IgD-negative memory B cell (primary cell): ENCODE data around the gene MAPKAP1. TPM values are rescaled to one million over a fixed set of nuclear protein-coding genes. Genes with fewer than 3 reads are reported as not detected.

Experiments
- H3K27ac Mint-ChIP-seq, 3 donors: one replicate each; pipeline ENCODE4 v1.8.0; 2020 to 2022; ENCODE audit warnings: mild to moderate bottlenecking in 3 of 3, mixed read lengths in 3 of 3, moderate library complexity in 1 of 3
- H3K27me3 Mint-ChIP-seq: one replicate; pipeline ENCODE4 v1.8.0; 2021; ENCODE audit warnings: mixed read lengths
- H3K36me3 Mint-ChIP-seq: one replicate; pipeline ENCODE4 v1.8.0; 2020; ENCODE audit warnings: mild to moderate bottlenecking, mixed read lengths
- H3K4me1 Mint-ChIP-seq, 3 donors: one replicate each; pipeline ENCODE4 v1.8.0; 2020 to 2022; ENCODE audit warnings: mixed read lengths in 3 of 3, mild to moderate bottlenecking in 1 of 3
- H3K4me3 Mint-ChIP-seq, 4 donors: one replicate each; pipeline ENCODE4 v1.8.0; 2020 to 2022; ENCODE audit warnings: mild to moderate bottlenecking in 4 of 4, mixed read lengths in 4 of 4, moderate library complexity in 3 of 4
- H3K9me3 Mint-ChIP-seq, 3 donors: one replicate each; pipeline ENCODE4 v1.8.0; 2020 to 2021; ENCODE audit warnings: mixed read lengths in 3 of 3, mild to moderate bottlenecking in 1 of 3
- polyA plus RNA-seq: library from polyadenylated mRNA; unstranded; fragments of 300-500 nt; fragmentation: Illumina TruSeq; gene quantifications from one replicate; pipeline ENCODE4 v1.2.3, GENCODE V29; 2021

Gene MAPKAP1
- polyA plus RNA-seq, 1 donor from 2014 or later, result 74.7 TPM

DNA sequence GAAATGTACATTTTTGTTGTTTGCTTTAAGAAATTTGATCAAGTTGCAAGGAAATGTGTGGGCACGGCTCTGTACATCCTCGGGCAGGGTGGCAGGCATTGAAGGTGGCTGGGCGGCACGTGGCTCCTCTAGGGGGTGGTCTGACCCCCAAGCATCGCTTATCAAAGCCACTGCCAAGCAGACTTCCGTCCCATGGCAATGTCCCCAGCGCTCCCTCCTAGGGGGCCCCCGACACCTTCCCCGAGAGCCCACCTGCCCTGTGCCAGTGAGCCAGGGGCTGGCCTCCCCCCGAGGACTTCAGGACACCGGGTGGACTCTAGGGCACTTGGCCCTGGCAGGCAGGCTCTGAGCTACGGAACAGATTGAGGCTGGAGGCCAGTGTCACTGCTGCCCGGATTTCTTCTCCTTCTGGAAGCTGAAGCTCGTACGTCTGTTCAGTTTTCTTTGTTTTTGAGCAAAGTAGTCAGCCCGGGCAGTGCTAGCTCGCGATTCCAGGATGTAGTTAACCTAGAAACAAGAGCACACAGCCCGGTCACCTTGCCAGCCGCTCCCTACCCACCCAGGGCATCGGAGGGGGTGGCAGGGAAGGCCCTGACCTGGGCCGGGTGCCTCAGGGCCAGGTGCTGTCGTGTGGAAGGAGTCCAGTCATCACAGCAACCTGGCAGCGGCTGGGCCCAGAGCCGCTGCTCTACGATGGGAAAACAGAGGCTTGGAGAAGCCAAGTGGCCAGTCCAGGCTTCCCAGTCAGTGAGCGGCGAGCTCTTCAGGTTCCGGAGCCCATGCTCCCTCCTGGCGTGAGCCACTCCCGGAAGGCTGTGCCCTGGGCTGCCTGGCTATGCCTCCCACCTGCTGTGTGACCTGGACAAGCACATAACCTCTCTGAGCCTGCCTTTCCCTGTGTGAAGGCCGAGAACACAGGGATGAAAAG lies 268.2 kb downstream of the MAPKAP1 start:
- Mint-ChIP-seq H3K4me1 (peaks cover 0 to 2% (median 1%) of the 10 kb centered on the region in 3 donors), H3K4me3 (no peak overlapping the region), H3K27ac (peak overlapping the region in 1 of 3 donors; percentile 84), H3K27me3 (no peaks in the 10 kb centered on the region), H3K9me3 (no peaks in the 10 kb centered on the region), H3K36me3 (peaks cover 4% of the 10 kb centered on the region)

DNA sequence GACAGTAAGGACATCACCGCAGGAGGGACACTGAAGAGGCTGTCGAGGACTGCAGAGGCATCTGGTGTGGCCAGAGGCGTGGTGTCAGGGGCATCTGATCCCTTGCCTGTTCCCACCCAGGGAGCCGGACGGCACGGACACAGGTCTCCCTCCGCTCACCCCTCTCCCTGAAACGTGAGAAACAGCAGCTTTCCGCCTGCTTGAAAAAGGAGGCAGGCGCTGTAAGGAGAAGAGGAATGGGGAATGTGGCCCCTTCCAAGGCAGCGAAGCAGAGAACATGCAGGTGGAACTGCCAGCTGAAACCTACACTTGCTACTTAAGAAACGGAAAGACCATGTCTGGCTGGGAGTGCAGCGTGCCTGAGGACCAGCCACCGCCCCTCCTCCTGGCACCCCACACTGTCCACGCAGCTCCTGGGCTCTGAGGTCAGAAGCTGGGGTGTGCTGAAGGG lies 269.2 kb downstream of the MAPKAP1 start:
- Mint-ChIP-seq H3K4me1 (peaks cover 0 to 2% (median 1%) of the 10 kb centered on the region in 3 donors), H3K4me3 (no peak overlapping the region), H3K36me3 (peaks cover 4% of the 10 kb centered on the region), H3K9me3 (no peaks in the 10 kb centered on the region), H3K27ac (peak overlapping the region in 1 of 3 donors; percentile 84), H3K27me3 (no peaks in the 10 kb centered on the region)

DNA sequence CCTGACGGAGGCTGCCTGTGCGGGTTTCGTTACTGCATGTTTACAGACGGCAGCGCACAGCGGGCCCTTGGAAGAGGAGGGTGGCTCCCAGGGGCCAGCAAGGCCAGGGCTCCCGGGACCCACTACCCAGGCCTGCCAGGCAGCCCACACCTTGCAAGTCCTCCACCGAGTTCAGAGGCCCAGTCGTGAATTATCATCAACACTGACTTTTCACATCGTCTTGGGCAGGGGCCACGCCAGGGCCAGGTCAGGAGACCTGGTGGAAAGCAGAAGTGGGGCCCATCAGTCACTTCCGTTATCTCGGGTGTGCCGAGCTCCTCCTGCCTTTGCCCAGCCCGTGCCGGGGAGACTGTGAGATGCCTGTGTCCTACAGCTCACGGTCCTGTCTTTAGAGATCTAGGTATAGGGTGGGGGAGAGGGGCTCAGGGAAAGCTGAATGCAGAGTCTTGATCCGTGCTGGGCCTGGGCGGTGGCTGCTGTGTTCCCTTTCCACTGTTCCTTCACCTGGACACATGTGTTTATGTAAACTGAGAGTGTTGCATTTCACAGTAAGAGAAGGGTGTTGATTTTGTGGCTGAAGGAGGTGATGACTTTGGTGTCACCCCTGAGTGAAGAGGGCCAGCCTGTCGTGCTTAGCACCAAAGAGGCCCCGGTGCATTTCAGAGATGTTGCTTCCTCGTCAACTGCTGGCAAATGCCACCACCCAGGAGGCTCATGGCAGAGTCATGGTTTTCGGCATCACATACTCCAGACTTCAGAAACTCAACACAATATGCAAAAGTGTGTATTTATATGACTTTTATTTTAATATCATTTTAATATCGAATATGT lies 270.2 kb downstream of the MAPKAP1 start:
- Mint-ChIP-seq H3K9me3 (no peaks in the 10 kb centered on the region), H3K27ac (no peak overlapping the region), H3K36me3 (peaks cover 4% of the 10 kb centered on the region), H3K27me3 (no peaks in the 10 kb centered on the region), H3K4me1 (peaks cover 0 to 3% (median 1%) of the 10 kb centered on the region in 3 donors), H3K4me3 (peak overlapping the region in 1 of 4 donors; percentile 30)

DNA sequence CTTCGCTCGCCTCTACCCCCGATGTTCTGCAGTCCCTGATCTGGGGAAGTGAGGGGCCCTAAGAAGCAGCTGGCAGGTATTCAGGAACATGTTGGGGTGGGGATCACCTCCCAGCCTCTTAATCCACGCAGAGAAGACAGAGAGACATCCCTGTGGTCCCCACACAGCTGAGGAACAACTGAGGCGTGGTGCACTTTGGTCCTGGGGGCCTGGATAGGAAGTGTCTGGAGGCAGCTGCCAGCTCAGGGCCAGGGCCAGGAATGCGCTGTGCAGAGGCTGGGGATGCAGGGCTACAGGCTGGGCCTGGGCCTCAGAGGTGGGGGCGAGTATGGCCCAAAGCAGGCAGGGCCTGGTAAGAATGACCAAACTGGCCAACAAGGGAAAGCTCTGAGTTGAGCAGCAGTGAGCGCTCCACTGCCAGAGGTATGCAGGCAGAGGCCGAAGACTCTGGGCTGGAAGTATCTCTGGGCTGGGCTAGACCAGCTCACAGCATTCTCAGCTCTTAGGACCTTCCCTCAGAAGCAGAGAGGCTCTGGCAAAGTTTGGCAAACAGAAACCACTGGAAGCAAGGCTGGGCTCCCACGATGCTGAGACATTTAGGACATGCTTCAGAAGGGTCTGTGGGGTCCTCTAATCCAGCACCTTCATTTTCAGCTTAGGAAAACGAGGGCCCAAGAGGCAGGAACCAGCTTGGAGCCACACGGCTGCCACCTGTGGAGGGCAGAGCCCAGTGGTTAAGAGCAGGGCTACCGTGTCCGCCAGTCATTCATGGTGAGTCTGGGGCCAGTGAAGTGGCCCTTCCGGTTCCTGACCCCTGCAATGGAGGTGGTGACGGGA lies 271.0 kb downstream of the MAPKAP1 start:
- Mint-ChIP-seq H3K27me3 (no peaks in the 10 kb centered on the region), H3K4me3 (no peak overlapping the region), H3K9me3 (no peaks in the 10 kb centered on the region), H3K4me1 (peaks cover 0 to 4% (median 1%) of the 10 kb centered on the region in 3 donors), H3K36me3 (peaks cover 2% of the 10 kb centered on the region), H3K27ac (no peak overlapping the region)

DNA sequence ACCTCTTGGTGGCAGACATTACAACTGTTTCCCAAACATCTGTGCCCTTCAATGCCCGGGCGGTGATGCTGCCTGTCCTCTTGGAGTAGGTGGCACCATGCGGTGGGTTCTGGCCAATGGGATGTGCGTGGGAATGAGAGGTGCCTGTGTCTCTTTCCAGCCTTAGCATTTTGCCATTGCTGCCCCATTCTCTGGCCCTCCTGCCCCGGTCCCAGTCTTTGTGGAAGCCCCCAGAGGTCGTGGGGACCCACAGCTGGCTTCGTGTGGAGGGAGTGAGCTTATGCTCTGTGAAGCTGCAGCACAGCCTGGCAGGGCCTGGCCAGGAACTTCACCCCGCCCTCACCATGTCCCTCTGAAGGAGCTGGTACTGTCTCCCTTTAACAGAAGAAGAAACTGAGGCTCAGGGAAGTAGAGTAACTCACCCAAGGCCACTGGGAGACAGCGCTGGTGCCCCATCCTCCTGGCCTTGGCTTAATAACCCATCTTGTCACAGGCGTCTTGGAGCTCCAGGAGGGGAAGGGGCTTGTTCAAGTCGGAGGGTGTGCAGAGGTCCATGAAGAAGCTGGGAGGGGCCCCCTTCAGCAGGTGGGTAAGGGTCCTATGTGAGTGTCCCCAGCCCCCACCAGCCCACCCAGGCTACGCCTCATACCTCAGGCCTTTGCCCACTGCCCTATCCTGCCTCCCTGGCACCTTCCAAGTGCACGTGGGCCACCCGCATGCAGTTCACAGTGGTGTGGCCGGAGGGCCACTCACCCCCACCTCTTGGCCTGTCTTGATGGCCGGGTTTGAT lies 271.8 kb downstream of the MAPKAP1 start:
- Mint-ChIP-seq H3K27me3 (no peaks in the 10 kb centered on the region), H3K27ac (peak overlapping the region in 1 of 3 donors; percentile 23), H3K36me3 (peaks cover 1% of the 10 kb centered on the region), H3K9me3 (no peaks in the 10 kb centered on the region), H3K4me1 (peaks cover 0 to 4% (median 1%) of the 10 kb centered on the region in 3 donors), H3K4me3 (no peak overlapping the region)

- Mint-ChIP-seq H3K27ac (no peak overlapping the region), H3K4me1 (peaks cover 0 to 4% (median 1%) of the 10 kb centered on the region in 3 donors), H3K36me3 (no peaks in the 10 kb centered on the region), H3K9me3 (no peaks in the 10 kb centered on the region), H3K27me3 (no peaks in the 10 kb centered on the region), H3K4me3 (no peak overlapping the region)
Measured at GRCh38 chr9:125433461-125434011, 273.5 kb downstream of the MAPKAP1 start.

DNA sequence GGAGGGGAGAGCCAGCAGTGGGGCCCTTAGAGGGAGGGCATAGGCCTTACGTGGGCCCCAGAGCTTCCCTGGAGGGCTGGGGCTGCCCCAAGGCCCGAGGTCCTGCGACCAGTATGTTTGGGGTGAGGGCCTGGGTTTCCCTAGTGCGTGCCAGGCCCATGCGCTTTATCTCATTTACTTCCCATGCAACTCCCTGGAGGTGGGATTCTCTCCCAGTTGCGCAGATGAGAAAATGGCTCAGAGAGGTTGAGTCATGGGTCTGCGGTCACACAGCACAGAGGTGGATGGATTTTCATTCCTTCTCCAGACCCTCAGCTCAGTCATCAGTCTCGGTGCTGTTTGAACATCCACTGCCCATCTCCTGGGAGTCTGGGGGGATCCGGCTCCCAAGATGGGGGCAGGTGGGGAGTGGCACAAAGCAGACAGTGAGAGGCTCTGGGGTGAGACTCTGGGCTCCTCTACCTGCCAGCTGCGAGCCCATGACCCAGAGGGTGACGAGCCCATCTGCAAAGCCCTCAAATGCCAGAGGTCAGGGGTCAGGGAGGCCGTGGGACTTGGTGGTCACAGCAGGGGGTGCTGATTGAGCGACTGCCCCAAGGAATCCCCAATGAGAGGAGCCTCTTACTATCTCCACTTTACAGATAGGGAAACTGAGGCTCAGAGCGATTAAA lies 274.2 kb downstream of the MAPKAP1 start:
- no peaks in the 10 kb centered on the region for H3K27me3 Mint-ChIP-seq
- no peak overlapping the region for H3K27ac Mint-ChIP-seq
- no peaks in the 10 kb centered on the region for H3K36me3 Mint-ChIP-seq
- H3K9me3 Mint-ChIP-seq, result no peaks in the 10 kb centered on the region
- no peak overlapping the region for H3K4me3 Mint-ChIP-seq
- peaks cover 0 to 4% (median 1%) of the 10 kb centered on the region in 3 donors for H3K4me1 Mint-ChIP-seq

DNA sequence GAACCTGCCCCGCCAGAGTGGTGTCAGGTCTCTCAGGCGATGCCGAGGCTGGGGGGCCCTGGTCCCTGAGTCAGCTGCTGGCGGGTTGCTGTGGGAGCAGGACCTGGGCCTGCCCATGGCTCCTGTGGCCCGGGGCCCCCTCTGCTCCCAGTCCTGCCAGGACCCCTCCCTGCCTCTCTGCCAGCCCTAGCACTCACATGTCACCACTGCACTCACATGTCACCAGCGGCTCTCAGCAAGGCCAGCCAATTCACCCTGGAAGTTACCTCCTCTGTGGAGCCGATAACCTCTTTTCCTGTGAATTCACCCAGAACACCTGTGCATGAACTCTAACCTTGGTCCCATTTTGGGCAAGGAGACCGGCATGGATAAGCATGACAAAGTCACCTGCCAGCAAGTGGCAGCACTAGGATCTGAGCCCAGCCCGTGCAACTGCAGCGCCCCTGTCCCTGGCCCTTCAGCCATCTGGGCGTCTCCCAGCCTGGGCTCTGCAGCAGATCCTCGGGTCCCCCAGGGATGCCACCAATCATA lies 275.2 kb downstream of the MAPKAP1 start:
- H3K27ac Mint-ChIP-seq, result no peak overlapping the region

DNA sequence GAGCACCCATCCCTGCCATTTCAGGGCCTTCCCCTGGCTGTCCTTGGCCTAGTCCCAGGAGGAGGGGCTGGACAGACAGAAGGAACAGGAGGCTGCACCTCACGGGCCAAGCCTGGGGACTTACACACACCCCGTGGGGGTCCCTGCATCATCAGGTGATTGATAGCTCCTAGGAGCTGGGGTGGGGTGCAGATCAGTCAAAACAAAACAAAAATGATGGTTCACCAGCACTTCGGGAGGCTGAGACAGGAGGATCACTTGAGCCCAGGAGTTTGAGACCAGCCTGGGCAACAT lies 276.0 kb downstream of the MAPKAP1 start:
- H3K4me1 Mint-ChIP-seq, result peaks cover 0 to 2% (median 0%) of the 10 kb centered on the region in 3 donors
- H3K9me3 Mint-ChIP-seq, result no peaks in the 10 kb centered on the region
- no peaks in the 10 kb centered on the region for H3K27me3 Mint-ChIP-seq
- no peak overlapping the region for H3K27ac Mint-ChIP-seq
- no peak overlapping the region for H3K4me3 Mint-ChIP-seq
- no peaks in the 10 kb centered on the region for H3K36me3 Mint-ChIP-seq

More for the DNA sequence above, 275.2 kb downstream of the MAPKAP1 start:
- H3K36me3 Mint-ChIP-seq, result no peaks in the 10 kb centered on the region
- H3K4me1 Mint-ChIP-seq, result peaks cover 0 to 2% (median 0%) of the 10 kb centered on the region in 3 donors
- no peak overlapping the region for H3K4me3 Mint-ChIP-seq
- no peaks in the 10 kb centered on the region for H3K9me3 Mint-ChIP-seq
- H3K27me3 Mint-ChIP-seq, result no peaks in the 10 kb centered on the region

- Mint-ChIP-seq H3K27me3 (no peaks in the 10 kb centered on the region), H3K27ac (peak overlapping the region in 2 of 3 donors; percentile 62 to 64), H3K4me3 (no peak overlapping the region), H3K4me1 (peaks cover 0 to 2% (median 0%) of the 10 kb centered on the region in 3 donors), H3K9me3 (no peaks in the 10 kb centered on the region), H3K36me3 (no peaks in the 10 kb centered on the region)
Measured at GRCh38 chr9:125430161-125431011, 276.6 kb downstream of the MAPKAP1 start.

GRCh38 chr9:125429476-125430160 lies 277.4 kb downstream of the MAPKAP1 start:
- Mint-ChIP-seq H3K4me1 (peaks cover 0 to 2% (median 0%) of the 10 kb centered on the region in 3 donors), H3K27ac (no peak overlapping the region), H3K9me3 (no peaks in the 10 kb centered on the region)

DNA sequence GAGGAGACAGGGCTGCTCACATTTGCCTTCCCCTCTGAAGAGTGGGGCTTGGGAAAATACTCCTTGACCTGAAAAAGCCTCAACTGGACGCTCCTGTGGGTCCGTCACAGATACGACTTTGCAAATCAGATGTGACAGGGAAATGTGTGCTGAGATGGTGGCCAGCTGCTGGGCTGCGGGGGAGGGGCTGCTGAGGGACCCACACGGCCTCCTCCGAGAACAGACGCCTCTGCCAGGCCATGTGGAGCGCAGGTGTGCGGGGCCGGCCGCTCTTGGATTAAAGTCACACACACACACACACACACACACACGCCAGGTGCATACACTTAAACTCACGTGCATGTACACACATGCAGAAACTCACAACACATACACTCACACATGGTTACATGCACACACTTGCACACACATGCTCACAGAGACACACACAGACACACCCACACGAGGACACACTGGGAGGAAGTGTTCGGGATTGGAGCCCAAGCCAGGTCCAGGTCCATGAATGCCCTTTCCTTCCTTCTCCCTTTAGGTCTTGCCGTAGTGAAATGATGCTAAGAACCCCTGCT lies 278.0 kb downstream of the MAPKAP1 start:
- H3K4me1 Mint-ChIP-seq, result peaks cover 0 to 2% (median 0%) of the 10 kb centered on the region in 3 donors
- H3K36me3 Mint-ChIP-seq, result no peaks in the 10 kb centered on the region
- H3K27me3 Mint-ChIP-seq, result no peaks in the 10 kb centered on the region
- H3K27ac Mint-ChIP-seq, result no peak overlapping the region
- H3K4me3 Mint-ChIP-seq, result no peak overlapping the region
- no peaks in the 10 kb centered on the region for H3K9me3 Mint-ChIP-seq

More at GRCh38 chr9:125429476-125430160, 277.4 kb downstream of the MAPKAP1 start:
- Mint-ChIP-seq H3K4me3 (no peak overlapping the region), H3K36me3 (no peaks in the 10 kb centered on the region), H3K27me3 (no peaks in the 10 kb centered on the region)
